HFFc6 (cell line): ENCODE results near the gene DHX36. TPM values are rescaled to one million over a fixed set of nuclear protein-coding genes. Genes with fewer than 3 reads are reported as not detected.

Experiments used
- DNase-seq: peaks from one replicate; pipeline ENCODE4 v3.0.0-alpha.2; 2018
- H3K27ac Mint-ChIP-seq: 2 replicates; pipeline ENCODE4 v1.8.0; 2020; ENCODE audit warnings: mild to moderate bottlenecking, mixed read lengths
- H3K27me3 Mint-ChIP-seq: 2 replicates; pipeline ENCODE4 v1.8.0; 2021; ENCODE audit warnings: mild to moderate bottlenecking, moderate library complexity, mixed read lengths; ENCODE audit not compliant: insufficient read depth
- H3K36me3 Mint-ChIP-seq: 2 replicates; pipeline ENCODE4 v1.8.0; 2021; ENCODE audit warnings: low read depth, mixed read lengths
- H3K4me1 Mint-ChIP-seq: 2 replicates; pipeline ENCODE4 v1.8.0; 2020; ENCODE audit warnings: low read depth, mixed read lengths
- H3K4me3 Mint-ChIP-seq: 2 replicates; pipeline ENCODE4 v1.8.0; 2020; ENCODE audit warnings: mild to moderate bottlenecking, moderate library complexity, mixed read lengths
- H3K9me3 Mint-ChIP-seq: 2 replicates; pipeline ENCODE4 v1.8.0; 2020; ENCODE audit warnings: mild to moderate bottlenecking, mixed read lengths
- CTCF ChIP-seq: fragments of 200-600 bp; sonication (generic); IDR thresholded peaks from 2 replicates; pipeline ENCODE4 v1.5.0; 2021; ENCODE audit warnings: antibody characterized with exemption, mild to moderate bottlenecking
- total RNA-seq, 6 experiments: library from RNA; stranded (reverse); fragmentation: NEBNext Ultra II Directional; extraction: Animal tissue kit (Norgen Biotek cat#: 25700); gene quantifications; 2 replicates in 1 of 6; 3 replicates in 5 of 6; pipeline ENCODE4 v1.2.3, GENCODE V29; 2021

DHX36 gene
- total RNA-seq, 6 experiments from 2014 or later = 49.3 to 62.9 (median 55.7) TPM

DNA sequence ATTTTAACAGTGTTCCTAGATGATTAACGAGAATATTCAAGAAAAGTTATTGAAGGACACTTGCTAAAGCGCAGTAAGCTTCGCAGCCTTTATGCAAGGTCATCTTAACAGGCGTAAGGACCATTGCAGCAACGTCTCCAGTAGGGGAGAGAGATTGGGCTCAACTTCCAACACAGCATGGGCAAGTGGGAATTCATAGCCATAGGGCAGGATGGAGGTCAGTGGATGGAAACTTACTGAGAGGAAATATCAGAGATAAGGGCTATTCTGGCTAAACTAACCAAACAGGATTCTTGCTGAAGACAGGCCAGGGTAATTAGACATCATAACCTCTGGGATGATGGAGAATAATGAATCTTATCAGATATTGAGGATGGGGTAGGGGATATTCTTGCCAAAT, 82.8 kb downstream of the DHX36 start:
- H3K4me3 Mint-ChIP-seq = no peak overlapping the region
- H3K4me1 Mint-ChIP-seq = peaks cover 22% of the 10 kb centered on the region
- no peak for DNase-seq
- no peak overlapping the region for H3K27ac Mint-ChIP-seq
- 0 out of 2 replicates have a peak, but pooled peaks cover 1% of the 10 kb centered on the region for H3K36me3 Mint-ChIP-seq
- no peaks in the 10 kb centered on the region; the same call in 1 of the 2 replicates for H3K27me3 Mint-ChIP-seq
- no peaks in the 10 kb centered on the region for H3K9me3 Mint-ChIP-seq
- TF ChIP-seq CTCF = no peak

DNA sequence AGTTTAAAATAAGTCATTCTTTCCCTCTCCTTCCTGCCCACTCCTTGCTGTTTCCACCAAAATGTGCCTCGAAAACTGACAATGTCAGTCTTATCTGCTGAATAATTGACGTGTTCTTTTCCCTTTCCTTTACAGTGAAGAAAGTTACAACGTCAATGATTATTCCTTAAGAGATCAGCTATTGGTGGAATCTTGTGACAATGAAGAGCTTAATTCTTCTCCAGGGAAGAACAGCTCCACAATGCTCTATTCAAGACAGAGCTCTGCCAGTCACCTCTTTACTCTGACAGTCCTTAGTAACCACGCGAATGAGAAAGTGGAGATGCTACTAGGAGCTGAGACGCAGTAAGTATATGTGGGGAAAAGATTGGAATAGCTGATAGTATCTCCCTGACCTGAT, 84.1 kb downstream of the DHX36 start:
- no peak for TF ChIP-seq CTCF
- no peaks in the 10 kb centered on the region for H3K36me3 Mint-ChIP-seq

DNA sequence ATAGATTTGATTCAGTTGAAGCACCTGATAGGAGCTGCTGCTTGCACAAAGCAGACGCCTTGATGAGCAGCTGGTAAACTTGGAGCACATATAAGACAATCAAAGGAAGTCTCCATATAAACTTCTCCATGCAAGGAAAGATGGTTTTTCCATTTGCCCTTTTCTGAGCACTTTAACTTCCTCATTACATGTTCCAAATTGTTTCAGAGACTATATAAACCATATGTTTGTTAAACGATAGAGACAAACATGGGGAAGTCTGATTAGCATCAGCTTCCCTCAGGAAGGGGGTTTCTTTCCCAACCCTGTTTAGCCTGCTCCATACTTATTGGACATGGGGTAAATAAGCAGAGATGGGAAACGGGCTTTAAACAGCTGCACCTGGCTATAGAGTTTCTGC, 88.0 kb downstream of the DHX36 start:
- Mint-ChIP-seq H3K4me1 (no peaks in the 10 kb centered on the region), H3K27ac (no peak overlapping the region)

More for the DNA sequence above, 84.1 kb downstream of the DHX36 start:
- Mint-ChIP-seq H3K4me3 (no peak overlapping the region), H3K27ac (no peak overlapping the region), H3K4me1 (peaks cover 15% of the 10 kb centered on the region), H3K9me3 (no peaks in the 10 kb centered on the region), H3K27me3 (no peaks in the 10 kb centered on the region; the same call in 1 of the 2 replicates)
- no peak for DNase-seq

GRCh38 chr3:154235330-154235729, 89.0 kb downstream of the DHX36 start:
- DNase-seq = no peak
- H3K9me3 Mint-ChIP-seq = no peaks in the 10 kb centered on the region
- H3K27ac Mint-ChIP-seq = no peak overlapping the region
- H3K27me3 Mint-ChIP-seq = no peaks in the 10 kb centered on the region
- no peaks in the 10 kb centered on the region for H3K36me3 Mint-ChIP-seq
- no peaks in the 10 kb centered on the region for H3K4me1 Mint-ChIP-seq
- H3K4me3 Mint-ChIP-seq = no peak overlapping the region
- TF ChIP-seq CTCF = no peak

More for the DNA sequence above, 88.0 kb downstream of the DHX36 start:
- no peak for TF ChIP-seq CTCF
- no peak for DNase-seq
- Mint-ChIP-seq H3K36me3 (no peaks in the 10 kb centered on the region), H3K9me3 (no peaks in the 10 kb centered on the region), H3K4me3 (no peak overlapping the region), H3K27me3 (no peaks in the 10 kb centered on the region)

DNA sequence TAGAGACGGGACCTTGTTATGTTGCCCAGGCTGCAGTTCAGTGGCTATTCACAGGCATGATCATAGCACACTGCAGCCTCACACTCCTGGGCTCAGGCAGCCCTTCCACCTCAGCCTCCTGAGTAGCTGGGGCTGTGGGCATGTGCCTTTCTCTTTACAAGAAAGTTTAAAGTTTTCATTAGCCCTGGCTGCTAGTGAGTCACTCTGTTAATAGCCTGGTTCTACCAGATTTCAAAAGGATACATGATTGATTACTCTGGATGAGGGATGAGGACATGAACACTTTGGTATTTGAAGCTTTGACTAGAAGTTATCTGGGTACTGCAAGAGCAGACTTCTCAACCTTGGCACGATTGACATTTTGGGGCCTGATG, 95.1 kb downstream of the DHX36 start:
- Mint-ChIP-seq H3K36me3 (no peaks in the 10 kb centered on the region), H3K4me3 (no peak overlapping the region), H3K4me1 (no peaks in the 10 kb centered on the region), H3K27me3 (no peaks in the 10 kb centered on the region; the same call in 1 of the 2 replicates), H3K9me3 (no peaks in the 10 kb centered on the region), H3K27ac (no peak overlapping the region)
- DNase-seq = no peak
- TF ChIP-seq CTCF = no peak
